Small intestine (tissue), 7 donors: ENCODE measurements around the gene HIPK1. TPM values are rescaled to one million over a fixed set of nuclear protein-coding genes. Genes with fewer than 3 reads are reported as not detected.

Experiments used
- DNase-seq, 2 donors: peaks; one replicate each; pipeline versions ENCODE4 v3.0.0 to v3.0.0-alpha.2; 2013
- FAIRE-seq: peaks from 2 replicates; lab custom pipeline; 2012; peaks lifted over from hg19 to GRCh38; lab: Jason Lieb, UNC
- H3K27ac ChIP-seq, 3 donors: one replicate each; pipeline ENCODE4 v1.5.1; 2013; ENCODE audit warnings: low read length in 2 of 3, mild to moderate bottlenecking in 2 of 3, control low read depth in 1 of 3, inconsistent platforms in 1 of 3, low read depth in 1 of 3, moderate library complexity in 1 of 3
- H3K27me3 ChIP-seq, 3 donors: one replicate each; pipeline ENCODE4 v1.6.1; 2013; ENCODE audit warnings: low read length in 3 of 3, inconsistent platforms in 1 of 3; ENCODE audit not compliant: control insufficient read depth in 3 of 3, insufficient read depth in 3 of 3
- H3K36me3 ChIP-seq, 3 donors: one replicate each; pipeline ENCODE4 v1.6.1; 2013; ENCODE audit warnings: low read length in 3 of 3, inconsistent platforms in 1 of 3, low read depth in 1 of 3, mild to moderate bottlenecking in 1 of 3, moderate library complexity in 1 of 3; ENCODE audit not compliant: control insufficient read depth in 3 of 3, insufficient read depth in 2 of 3
- H3K4me1 ChIP-seq, 3 donors: one replicate each; pipeline ENCODE4 v1.6.1; 2013; ENCODE audit warnings: low read length in 2 of 3, inconsistent platforms in 1 of 3, low read depth in 1 of 3, mild to moderate bottlenecking in 1 of 3, moderate library complexity in 1 of 3; ENCODE audit not compliant: control insufficient read depth in 3 of 3, insufficient read depth in 2 of 3
- H3K4me3 ChIP-seq, 3 donors: one replicate each; pipeline ENCODE4 v1.5.1; 2013; ENCODE audit warnings: low read length in 3 of 3, control low read depth in 1 of 3, inconsistent platforms in 1 of 3, low read depth in 1 of 3, mild to moderate bottlenecking in 1 of 3, moderate library complexity in 1 of 3
- H3K9me3 ChIP-seq, 2 donors: one replicate each; pipeline ENCODE4 v1.6.1; 2013; ENCODE audit warnings: low read depth in 1 of 2, low read length in 1 of 2; ENCODE audit not compliant: control insufficient read depth in 2 of 2, insufficient read depth in 1 of 2
- WGBS, 3 donors: extraction: QIAGEN DNeasy Blood & Tissue Kit; methylation state at CpG; one replicate each; pipeline ENCODE4 v1.1.7; 2013; 5-methylcytosine and 5-hydroxymethylcytosine counted together
- polyA plus RNA-seq, 4 donors: library from polyadenylated mRNA; stranded (reverse) in 3 of 4; unstranded in 1 of 4; fragments of 200-250 nt in 3 of 4; fragments of 120-200 nt in 1 of 4; gene quantifications; one replicate each; pipeline versions ENCODE4 v1.2.1 to v1.2.3, GENCODE V29; 2013
- donor health status: healthy with polysubstance abuse.
- donor health status: control.
- donor health status: control.
- donor health status: Bipolar disorder and iron deficiency.
- donor health status: healthy.

Gene HIPK1
- polyA plus RNA-seq, 4 donors = 9.5 to 30.0 (median 10.8) TPM

DNA sequence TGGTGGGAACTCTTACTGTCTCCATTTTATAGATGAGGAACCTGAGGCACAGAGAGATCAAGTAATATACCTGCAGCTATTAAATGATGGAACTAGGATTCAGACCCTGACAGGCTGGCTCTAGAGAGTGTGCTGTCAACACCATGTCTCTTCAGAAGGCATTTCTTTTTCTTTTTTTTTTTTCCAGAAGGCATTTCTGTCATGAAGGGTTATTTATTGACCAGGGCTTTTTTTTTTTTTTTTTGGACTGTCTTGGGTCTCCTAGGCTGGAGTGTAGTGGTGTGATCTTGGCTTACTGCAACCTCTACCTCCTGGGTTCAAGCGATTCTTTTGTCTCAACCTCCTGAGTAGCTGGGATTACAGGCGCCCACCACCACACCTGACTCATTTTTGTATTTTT, 22.6 kb downstream of the HIPK1 start:
- DNase-seq = no peak
- Histone ChIP-seq H3K9me3 (no peaks in the 10 kb centered on the region), H3K27me3 (no peaks in the 10 kb centered on the region), H3K4me3 (no peak overlapping the region), H3K36me3 (peaks cover 0 to 15% (median 2%) of the 10 kb centered on the region in 3 donors), H3K4me1 (peaks cover 5 to 14% (median 9%) of the 10 kb centered on the region in 3 donors), H3K27ac (no peak overlapping the region)
- FAIRE-seq = no peak
- 94 to 98% (median 96%) methylated on average over 2 of the region's 2 CpGs for WGBS, 3 donors

DNA sequence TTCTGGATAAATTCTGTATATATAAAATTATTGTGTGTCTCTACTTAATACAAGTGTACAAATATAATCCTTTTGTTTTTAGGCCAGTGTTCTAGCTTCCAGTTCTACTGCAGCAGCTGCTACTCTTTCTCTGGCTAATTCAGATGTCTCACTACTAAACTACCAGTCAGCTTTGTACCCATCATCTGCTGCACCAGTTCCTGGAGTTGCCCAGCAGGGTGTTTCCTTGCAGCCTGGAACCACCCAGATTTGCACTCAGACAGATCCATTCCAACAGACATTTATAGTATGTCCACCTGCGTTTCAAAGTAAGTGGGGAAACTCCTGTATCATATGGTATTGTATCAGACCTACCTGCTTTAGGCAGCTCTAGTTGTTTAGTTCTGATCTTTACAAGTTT, 28.9 kb downstream of the HIPK1 start:
- Histone ChIP-seq H3K4me3 (no peak overlapping the region), H3K27ac (no peak overlapping the region), H3K27me3 (no peaks in the 10 kb centered on the region), H3K4me1 (no peaks in the 10 kb centered on the region), H3K9me3 (no peaks in the 10 kb centered on the region), H3K36me3 (peaks cover 6 to 13% (median 9%) of the 10 kb centered on the region in 3 donors)
- FAIRE-seq = no peak
- 72 to 90% (median 85%) methylated on average over 1 of the region's 1 CpG for WGBS, 3 donors
- no peak for DNase-seq

- FAIRE-seq (no peak), DNase-seq (no peak)
- Histone ChIP-seq H3K36me3 (peaks cover 9 to 13% (median 12%) of the 10 kb centered on the region in 3 donors), H3K27me3 (no peaks in the 10 kb centered on the region), H3K4me3 (no peak overlapping the region), H3K9me3 (no peaks in the 10 kb centered on the region), H3K4me1 (no peaks in the 10 kb centered on the region), H3K27ac (no peak overlapping the region)
- WGBS, 3 donors = 94 to 100% (median 100%) methylated on average over 1 of the region's 1 CpG
Observed at GRCh38 chr1:113958691-113959090, 29.6 kb downstream of the HIPK1 start.

- Histone ChIP-seq H3K4me3 (no peak overlapping the region), H3K9me3 (no peaks in the 10 kb centered on the region), H3K4me1 (no peaks in the 10 kb centered on the region), H3K27ac (no peak overlapping the region), H3K36me3 (peaks cover 8 to 14% (median 13%) of the 10 kb centered on the region in 3 donors), H3K27me3 (no peaks in the 10 kb centered on the region)
- FAIRE-seq = no peak
- WGBS, 3 donors = 90 to 96% (median 91%) methylated on average over 12 of the region's 12 CpGs
- DNase-seq = no peak
Observed at GRCh38 chr1:113963281-113963906, 34.3 kb downstream of the HIPK1 start.

GRCh38 chr1:113965703-113966412, 36.7 kb downstream of the HIPK1 start:
- 92 to 97% (median 96%) methylated on average over 4 of the region's 4 CpGs for WGBS, 3 donors
- Histone ChIP-seq H3K4me3 (no peak overlapping the region), H3K27ac (no peak overlapping the region), H3K27me3 (no peaks in the 10 kb centered on the region), H3K36me3 (peaks cover 11 to 25% (median 25%) of the 10 kb centered on the region in 3 donors), H3K9me3 (no peaks in the 10 kb centered on the region), H3K4me1 (no peaks in the 10 kb centered on the region)
- DNase-seq (no peak), FAIRE-seq (no peak)

DNA sequence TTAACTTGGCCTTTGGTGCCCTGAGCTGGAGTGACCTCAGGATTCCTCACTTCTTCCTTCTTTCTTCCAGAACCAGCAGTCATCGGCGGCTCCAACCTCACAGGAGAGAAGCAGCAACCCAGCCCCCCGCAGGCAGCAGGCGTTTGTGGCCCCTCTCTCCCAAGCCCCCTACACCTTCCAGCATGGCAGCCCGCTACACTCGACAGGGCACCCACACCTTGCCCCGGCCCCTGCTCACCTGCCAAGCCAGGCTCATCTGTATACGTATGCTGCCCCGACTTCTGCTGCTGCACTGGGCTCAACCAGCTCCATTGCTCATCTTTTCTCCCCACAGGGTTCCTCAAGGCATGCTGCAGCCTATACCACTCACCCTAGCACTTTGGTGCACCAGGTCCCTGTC, 43.8 kb downstream of the HIPK1 start:
- H3K27me3 ChIP-seq = no peaks in the 10 kb centered on the region
- H3K27ac ChIP-seq = no peak overlapping the region
- H3K4me3 ChIP-seq = no peak overlapping the region
- 93 to 100% (median 96%) methylated on average over 9 of the region's 9 CpGs for WGBS, 3 donors
- no peak for FAIRE-seq
- H3K4me1 ChIP-seq = no peaks in the 10 kb centered on the region
- no peak for DNase-seq
- no peaks in the 10 kb centered on the region for H3K9me3 ChIP-seq
- peaks cover 21 to 32% (median 28%) of the 10 kb centered on the region in 3 donors for H3K36me3 ChIP-seq

DNA sequence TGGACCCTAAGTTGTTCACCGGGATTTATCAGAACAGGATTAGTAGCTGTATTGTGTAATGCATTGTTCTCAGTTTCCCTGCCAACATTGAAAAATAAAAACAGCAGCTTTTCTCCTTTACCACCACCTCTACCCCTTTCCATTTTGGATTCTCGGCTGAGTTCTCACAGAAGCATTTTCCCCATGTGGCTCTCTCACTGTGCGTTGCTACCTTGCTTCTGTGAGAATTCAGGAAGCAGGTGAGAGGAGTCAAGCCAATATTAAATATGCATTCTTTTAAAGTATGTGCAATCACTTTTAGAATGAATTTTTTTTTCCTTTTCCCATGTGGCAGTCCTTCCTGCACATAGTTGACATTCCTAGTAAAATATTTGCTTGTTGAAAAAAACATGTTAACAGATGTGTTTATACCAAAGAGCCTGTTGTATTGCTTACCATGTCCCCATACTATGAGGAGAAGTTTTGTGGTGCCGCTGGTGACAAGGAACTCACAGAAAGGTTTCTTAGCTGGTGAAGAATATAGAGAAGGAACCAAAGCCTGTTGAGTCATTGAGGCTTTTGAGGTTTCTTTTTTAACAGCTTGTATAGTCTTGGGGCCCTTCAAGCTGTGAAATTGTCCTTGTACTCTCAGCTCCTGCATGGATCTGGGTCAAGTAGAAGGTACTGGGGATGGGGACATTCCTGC, 46.2 kb downstream of the HIPK1 start:
- H3K27ac ChIP-seq = no peak overlapping the region
- no peaks in the 10 kb centered on the region for H3K27me3 ChIP-seq
- H3K4me3 ChIP-seq = no peak overlapping the region
- WGBS, 3 donors = 65 to 80% (median 73%) methylated on average over 4 of the region's 4 CpGs
- H3K4me1 ChIP-seq = peaks cover 0 to 13% (median 0%) of the 10 kb centered on the region in 3 donors
- no peaks in the 10 kb centered on the region for H3K9me3 ChIP-seq
- FAIRE-seq = no peak
- peak in 1 of 2 donors; percentile 23 for DNase-seq
- peaks cover 18 to 19% (median 18%) of the 10 kb centered on the region in 3 donors for H3K36me3 ChIP-seq

DNA sequence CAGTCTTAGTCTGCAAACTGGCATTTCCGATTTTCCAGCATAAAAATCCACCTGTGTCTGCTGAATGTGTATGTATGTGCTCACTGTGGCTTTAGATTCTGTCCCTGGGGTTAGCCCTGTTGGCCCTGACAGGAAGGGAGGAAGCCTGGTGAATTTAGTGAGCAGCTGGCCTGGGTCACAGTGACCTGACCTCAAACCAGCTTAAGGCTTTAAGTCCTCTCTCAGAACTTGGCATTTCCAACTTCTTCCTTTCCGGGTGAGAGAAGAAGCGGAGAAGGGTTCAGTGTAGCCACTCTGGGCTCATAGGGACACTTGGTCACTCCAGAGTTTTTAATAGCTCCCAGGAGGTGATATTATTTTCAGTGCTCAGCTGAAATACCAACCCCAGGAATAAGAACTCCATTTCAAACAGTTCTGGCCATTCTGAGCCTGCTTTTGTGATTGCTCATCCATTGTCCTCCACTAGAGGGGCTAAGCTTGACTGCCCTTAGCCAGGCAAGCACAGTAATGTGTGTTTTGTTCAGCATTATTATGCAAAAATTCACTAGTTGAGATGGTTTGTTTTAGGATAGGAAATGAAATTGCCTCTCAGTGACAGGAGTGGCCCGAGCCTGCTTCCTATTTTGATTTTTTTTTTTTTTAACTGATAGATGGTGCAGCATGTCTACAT, 47.6 kb downstream of the HIPK1 start:
- H3K27ac ChIP-seq = peak overlapping the region in 1 of 3 donors; percentile 22
- DNase-seq (no peak), FAIRE-seq (no peak)
- no peak overlapping the region for H3K4me3 ChIP-seq
- peaks cover 11 to 25% (median 17%) of the 10 kb centered on the region in 3 donors for H3K36me3 ChIP-seq
- no peaks in the 10 kb centered on the region for H3K27me3 ChIP-seq
- H3K9me3 ChIP-seq = no peaks in the 10 kb centered on the region
- H3K4me1 ChIP-seq = peaks cover 0 to 15% (median 0%) of the 10 kb centered on the region in 3 donors
- WGBS, 3 donors = 70 to 83% (median 81%) methylated on average over 4 of the region's 4 CpGs
